Measurements from ENCODE around the gene RPL35. TPM values are rescaled to one million over a fixed set of nuclear protein-coding genes. Genes with fewer than 3 reads are reported as not detected.

Gene RPL35
- total and polyA plus RNA-seq, 2 donors (not counting 1 experiment from before 2014, with no cell fraction given): 1,593 to 1,957 TPM

- no peak overlapping the region for H3K4me2 ChIP-seq (ENCODE audit: extremely low read depth, insufficient read depth, low read length)
- H3K9me3 ChIP-seq (ENCODE audit: control insufficient read depth, insufficient read depth, low read depth, low read length): no peaks in the 10 kb centered on the region
- H3K36me3 ChIP-seq (ENCODE audit: control insufficient read depth, insufficient read depth, low read length): no peaks in the 10 kb centered on the region
- H2AFZ ChIP-seq (ENCODE audit: low read length): no peak overlapping the region
- DNase-seq (ENCODE audit: low read depth in 2 of 2): peak; percentile 70 to 89
- TF ChIP-seq, protein P1, sequence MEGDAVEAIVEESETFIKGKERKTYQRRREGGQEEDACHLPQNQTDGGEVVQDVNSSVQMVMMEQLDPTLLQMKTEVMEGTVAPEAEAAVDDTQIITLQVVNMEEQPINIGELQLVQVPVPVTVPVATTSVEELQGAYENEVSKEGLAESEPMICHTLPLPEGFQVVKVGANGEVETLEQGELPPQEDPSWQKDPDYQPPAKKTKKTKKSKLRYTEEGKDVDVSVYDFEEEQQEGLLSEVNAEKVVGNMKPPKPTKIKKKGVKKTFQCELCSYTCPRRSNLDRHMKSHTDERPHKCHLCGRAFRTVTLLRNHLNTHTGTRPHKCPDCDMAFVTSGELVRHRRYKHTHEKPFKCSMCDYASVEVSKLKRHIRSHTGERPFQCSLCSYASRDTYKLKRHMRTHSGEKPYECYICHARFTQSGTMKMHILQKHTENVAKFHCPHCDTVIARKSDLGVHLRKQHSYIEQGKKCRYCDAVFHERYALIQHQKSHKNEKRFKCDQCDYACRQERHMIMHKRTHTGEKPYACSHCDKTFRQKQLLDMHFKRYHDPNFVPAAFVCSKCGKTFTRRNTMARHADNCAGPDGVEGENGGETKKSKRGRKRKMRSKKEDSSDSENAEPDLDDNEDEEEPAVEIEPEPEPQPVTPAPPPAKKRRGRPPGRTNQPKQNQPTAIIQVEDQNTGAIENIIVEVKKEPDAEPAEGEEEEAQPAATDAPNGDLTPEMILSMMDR (conservative IDR thresholded peaks at IDR 0.05 in 1 of 2, IDR thresholded peaks at IDR 0.05 in 1 of 2; ENCODE audit: low read depth in 1 of 2, low read length in 2 of 2): no peak
- TF ChIP-seq EZH2 (IDR thresholded peaks at IDR 0.05; ENCODE audit: low read length, missing control alignments): no peak
- no peak overlapping the region for H3K9ac ChIP-seq (ENCODE audit: insufficient read depth, low read length)
- no peaks in the 10 kb centered on the region for H3K79me2 ChIP-seq (ENCODE audit: control insufficient read depth, insufficient read depth, low read length)
- no peaks in the 10 kb centered on the region for H3K27me3 ChIP-seq (ENCODE audit: control insufficient read depth, insufficient read depth, low read length)
- H3K27ac ChIP-seq (ENCODE audit: insufficient read depth, low read length): no peak overlapping the region
- H3K4me3 ChIP-seq (replicated peaks in 1 of 4; ENCODE audit: control extremely low read depth in 1 of 4, insufficient read depth in 1 of 4, low read depth in 3 of 4, low read length in 4 of 4): no peak overlapping the region
- H3K4me1 ChIP-seq (ENCODE audit: control insufficient read depth, extremely low read depth, insufficient read depth, low read length): peaks cover 21% of the 10 kb centered on the region
- H4K20me1 ChIP-seq (ENCODE audit: control insufficient read depth, extremely low read depth, insufficient read depth, low read length): no peaks in the 10 kb centered on the region
Measured at GRCh38 chr9:124834591-124834990, 27.2 kb downstream of the RPL35 start.

- Histone ChIP-seq H3K4me3 (replicated peaks in 1 of 4; ENCODE audit: control extremely low read depth in 1 of 4, insufficient read depth in 1 of 4, low read depth in 3 of 4, low read length in 4 of 4) (no peak overlapping the region), H3K4me2 (ENCODE audit: extremely low read depth, insufficient read depth, low read length) (no peak overlapping the region), H3K4me1 (ENCODE audit: control insufficient read depth, extremely low read depth, insufficient read depth, low read length) (peaks cover 21% of the 10 kb centered on the region), H3K36me3 (ENCODE audit: control insufficient read depth, insufficient read depth, low read length) (no peaks in the 10 kb centered on the region), H3K9me3 (ENCODE audit: control insufficient read depth, insufficient read depth, low read depth, low read length) (no peaks in the 10 kb centered on the region), H3K27ac (ENCODE audit: insufficient read depth, low read length) (peak overlapping the region; percentile 12), H3K27me3 (ENCODE audit: control insufficient read depth, insufficient read depth, low read length) (no peaks in the 10 kb centered on the region), H4K20me1 (ENCODE audit: control insufficient read depth, extremely low read depth, insufficient read depth, low read length) (no peaks in the 10 kb centered on the region), H3K9ac (ENCODE audit: insufficient read depth, low read length) (no peak overlapping the region), H3K79me2 (ENCODE audit: control insufficient read depth, insufficient read depth, low read length) (no peaks in the 10 kb centered on the region), H2AFZ (ENCODE audit: low read length) (no peak overlapping the region)
- TF ChIP-seq, protein P1 (conservative IDR thresholded peaks at IDR 0.05 in 1 of 2, IDR thresholded peaks at IDR 0.05 in 1 of 2; ENCODE audit: low read depth in 1 of 2, low read length in 2 of 2): no peak
- no peak for TF ChIP-seq EZH2 (IDR thresholded peaks at IDR 0.05; ENCODE audit: low read length, missing control alignments)
- DNase-seq (ENCODE audit: low read depth in 2 of 2): no peak
Measured at GRCh38 chr9:124831642-124832364, 30.0 kb downstream of the RPL35 start.

DNA sequence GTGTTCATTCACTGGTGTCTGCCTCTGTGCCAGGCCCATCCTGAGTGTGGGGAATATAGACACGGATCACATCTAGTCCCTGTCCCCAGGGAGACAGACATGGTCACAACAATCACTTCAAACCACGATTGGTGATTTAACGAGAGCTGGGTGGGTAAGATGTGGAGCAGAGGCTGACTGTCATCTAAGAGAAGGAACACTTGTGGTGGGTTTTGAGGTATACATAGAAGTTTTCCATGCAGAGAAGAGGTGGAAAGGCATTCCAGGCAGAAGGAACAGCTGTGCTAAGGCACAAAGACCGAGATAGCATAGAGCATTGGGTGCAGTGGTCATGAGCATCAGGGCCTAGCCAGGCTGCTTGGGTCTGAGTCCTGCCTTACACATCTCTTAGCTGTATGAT is 31.2 kb downstream of the RPL35 start:
- H4K20me1 ChIP-seq (ENCODE audit: control insufficient read depth, extremely low read depth, insufficient read depth, low read length): no peaks in the 10 kb centered on the region
- no peak overlapping the region for H2AFZ ChIP-seq (ENCODE audit: low read length)
- no peak overlapping the region for H3K27ac ChIP-seq (ENCODE audit: insufficient read depth, low read length)
- no peak for DNase-seq (ENCODE audit: low read depth in 2 of 2)
- peaks cover 21% of the 10 kb centered on the region for H3K4me1 ChIP-seq (ENCODE audit: control insufficient read depth, extremely low read depth, insufficient read depth, low read length)
- no peak overlapping the region for H3K4me2 ChIP-seq (ENCODE audit: extremely low read depth, insufficient read depth, low read length)
- no peak for TF ChIP-seq EZH2 (IDR thresholded peaks at IDR 0.05; ENCODE audit: low read length, missing control alignments)
- TF ChIP-seq, protein P1 (conservative IDR thresholded peaks at IDR 0.05 in 1 of 2, IDR thresholded peaks at IDR 0.05 in 1 of 2; ENCODE audit: low read depth in 1 of 2, low read length in 2 of 2): no peak
- no peaks in the 10 kb centered on the region for H3K9me3 ChIP-seq (ENCODE audit: control insufficient read depth, insufficient read depth, low read depth, low read length)
- H3K4me3 ChIP-seq (replicated peaks in 1 of 4; ENCODE audit: control extremely low read depth in 1 of 4, insufficient read depth in 1 of 4, low read depth in 3 of 4, low read length in 4 of 4): no peak overlapping the region
- no peak overlapping the region for H3K9ac ChIP-seq (ENCODE audit: insufficient read depth, low read length)
- H3K36me3 ChIP-seq (ENCODE audit: control insufficient read depth, insufficient read depth, low read length): no peaks in the 10 kb centered on the region
- H3K79me2 ChIP-seq (ENCODE audit: control insufficient read depth, insufficient read depth, low read length): no peaks in the 10 kb centered on the region
- H3K27me3 ChIP-seq (ENCODE audit: control insufficient read depth, insufficient read depth, low read length): no peaks in the 10 kb centered on the region
